Measurements from ENCODE around the gene HOXA9.
A peak's percentile ranks its signal among the peaks of the same experiment; 100 is the strongest.

HOXA9 gene

GRCh38 chr7:27143023-27143949 lies 22.1 kb downstream of the HOXA9 start, which contains the start of gene HOXA5 (continued):
- TF ChIP-seq SP7 (tag by site-specific recombination; IDR thresholded peaks at IDR 0.05) (peak; percentile 63), ZNF488 (tag by site-specific recombination; IDR thresholded peaks at IDR 0.05) (no peak), WT1 (tag by site-specific recombination; IDR thresholded peaks at IDR 0.05) (peak; percentile 76), ZNF302 (tag by site-specific recombination; IDR thresholded peaks at IDR 0.05; ENCODE audit: low read depth) (no peak), ZNF133 (tag by site-specific recombination; IDR thresholded peaks at IDR 0.05) (no peak), PRDM4 (tag by site-specific recombination; IDR thresholded peaks at IDR 0.05) (0 out of 2 replicates have a peak, but pooled peaks have one; percentile 15), KLF10 (tag by site-specific recombination; IDR thresholded peaks at IDR 0.05) (peak; percentile 75; the same call in 1 of the 2 replicates), MZF1 (tag by site-specific recombination; IDR thresholded peaks at IDR 0.05; ENCODE audit: borderline replicate concordance) (no peak), MEIS1 (CRISPR knock-in tag; IDR thresholded peaks at IDR 0.05; ENCODE audit: borderline replicate concordance) (peak; percentile 33; the same call in 1 of the 2 replicates), ZNF426 (tag by site-specific recombination; IDR thresholded peaks at IDR 0.05) (peak; percentile 4; the same call in 1 of the 2 replicates), ZBTB21 (tag by site-specific recombination; IDR thresholded peaks at IDR 0.05) (peak; percentile 66; the same call in 1 of the 2 replicates), KLF1 (tag by site-specific recombination; IDR thresholded peaks at IDR 0.05) (0 out of 2 replicates have a peak, but pooled peaks have one; percentile 32), ZNF660 (tag by site-specific recombination; IDR thresholded peaks at IDR 0.05) (no peak; the same call in 1 of the 2 replicates), ZBTB8A (tag by site-specific recombination; IDR thresholded peaks at IDR 0.05) (peak; percentile 74), OVOL3 (tag by site-specific recombination; IDR thresholded peaks at IDR 0.05) (peak; percentile 73; the same call in 1 of the 2 replicates), ZNF148 (tag by site-specific recombination; IDR thresholded peaks at IDR 0.05; ENCODE audit: borderline replicate concordance) (no peak), ZNF624 (tag by site-specific recombination; IDR thresholded peaks at IDR 0.05) (no peak), ZNF473 (tag by site-specific recombination; IDR thresholded peaks at IDR 0.05) (no peak), FEZF1 (tag by site-specific recombination; IDR thresholded peaks at IDR 0.05) (peak; percentile 87), ZNF843 (tag by site-specific recombination; IDR thresholded peaks at IDR 0.05) (peak; percentile 87), ZNF398 (tag by site-specific recombination; IDR thresholded peaks at IDR 0.05) (no peak), ZNF549 (tag by site-specific recombination; IDR thresholded peaks at IDR 0.05) (no peak), TCF7L2 (IDR thresholded peaks at IDR 0.05; ENCODE audit: borderline replicate concordance, low read depth, low read length) (peak; percentile 55; the same call in 1 of the 2 replicates), ZFHX2 (tag by site-specific recombination; conservative IDR thresholded peaks at IDR 0.05) (peak; percentile 77), ZNF169 (tag by site-specific recombination; IDR thresholded peaks at IDR 0.05) (no peak), ZXDB (tag by site-specific recombination; IDR thresholded peaks at IDR 0.05) (peak; percentile 80), SCRT2 (tag by site-specific recombination; IDR thresholded peaks at IDR 0.05) (peak; percentile 91), GLIS2 (tag by site-specific recombination; IDR thresholded peaks at IDR 0.05) (peak; percentile 58; the same call in 1 of the 2 replicates), MYNN (tag by site-specific recombination; IDR thresholded peaks at IDR 0.05; ENCODE audit: borderline replicate concordance) (peak; percentile 93), ZEB2 (tag by site-specific recombination; IDR thresholded peaks at IDR 0.05) (peak; percentile 76)
